CD14-positive monocyte (primary cell): ENCODE data around the gene EFHC2. TPM values are rescaled to one million over a fixed set of nuclear protein-coding genes. Genes with fewer than 3 reads are reported as not detected.
"Not testable (repeated sequence)": the region's sequence is repeated elsewhere in the genome, so short reads cannot be mapped to it uniquely, and the experiment has no call there.

Experiments used
- DNase-seq, 3 donors: peaks; one replicate each; pipeline ENCODE4 v3.0.0-alpha.2; 2011 to 2022
- H2AFZ ChIP-seq: 2 replicates; pipeline ENCODE4 v1.6.0; 2012; ENCODE audit warnings: mild to moderate bottlenecking, low read depth, low read length, inconsistent platforms; ENCODE audit not compliant: insufficient read depth, poor library complexity, severe bottlenecking
- H3K27ac ChIP-seq, 2 donors: 1 replicate in 1 of 2; 2 replicates in 1 of 2; pipeline ENCODE4 v1.5.1; 2012 to 2013; ENCODE audit warnings: low read length in 2 of 2, control low read depth in 1 of 2, inconsistent platforms in 1 of 2, low read depth in 1 of 2, mild to moderate bottlenecking in 1 of 2
- H3K27me3 ChIP-seq, 2 donors: one replicate each; pipeline versions ENCODE4 v1.6.0 to v1.6.1; 2011 to 2013; ENCODE audit warnings: low read length in 2 of 2; ENCODE audit not compliant: control insufficient read depth in 2 of 2, insufficient read depth in 2 of 2
- H3K36me3 ChIP-seq, 2 donors: replicated peaks in 1 of 2; 1 replicate in 1 of 2; 2 replicates in 1 of 2; pipeline versions ENCODE4 v1.5.1 to v1.6.1; 2012 to 2013; ENCODE audit warnings: low read length in 2 of 2, control low read depth in 1 of 2, inconsistent platforms in 1 of 2, mild to moderate bottlenecking in 1 of 2; ENCODE audit not compliant: insufficient read depth in 2 of 2, control insufficient read depth in 1 of 2
- H3K4me1 ChIP-seq, 2 donors: 1 replicate in 1 of 2; 2 replicates in 1 of 2; pipeline versions ENCODE4 v1.5.1 to v1.6.1; 2012 to 2013; ENCODE audit warnings: low read length in 2 of 2, control low read depth in 1 of 2, inconsistent platforms in 1 of 2, mild to moderate bottlenecking in 1 of 2, moderate library complexity in 1 of 2; ENCODE audit not compliant: insufficient read depth in 2 of 2, control insufficient read depth in 1 of 2
- H3K4me2 ChIP-seq: replicated peaks from 2 replicates; pipeline ENCODE3; 2012; ENCODE audit warnings: low read length, moderate library complexity, mild to moderate bottlenecking; ENCODE audit not compliant: poor library complexity, severe bottlenecking; ENCODE audit errors: extremely low read depth
- H3K4me3 ChIP-seq, 3 experiments: fragments of 200-600 bp in 1 of 3; sonication (generic) in 1 of 3; replicated peaks in 1 of 3; 1 replicate in 2 of 3; 2 replicates in 1 of 3; pipeline ENCODE4 v1.5.1; 2011 to 2013; ENCODE audit warnings: low read length in 3 of 3, mild to moderate bottlenecking in 3 of 3, control low read depth in 2 of 3, low read depth in 2 of 3, inconsistent platforms in 1 of 3, moderate library complexity in 1 of 3
- H3K79me2 ChIP-seq: 2 replicates; pipeline ENCODE4 v1.6.0; 2012; ENCODE audit warnings: mild to moderate bottlenecking, control low read depth, inconsistent platforms, low read length, moderate library complexity; ENCODE audit not compliant: insufficient read depth
- H3K9ac ChIP-seq: 2 replicates; pipeline ENCODE4 v1.6.0; 2017; ENCODE audit warnings: low read length, mild to moderate bottlenecking; ENCODE audit not compliant: insufficient read depth, poor library complexity, severe bottlenecking
- H3K9me3 ChIP-seq, 2 donors: replicated peaks in 1 of 2; 1 replicate in 1 of 2; 2 replicates in 1 of 2; pipeline versions ENCODE4 v1.5.1 to v1.6.1; 2012 to 2013; ENCODE audit warnings: low read length in 2 of 2, control low read depth in 1 of 2; ENCODE audit not compliant: control insufficient read depth in 1 of 2, insufficient read depth in 1 of 2
- H4K20me1 ChIP-seq: 2 replicates; pipeline ENCODE4 v1.6.0; 2012; ENCODE audit warnings: mild to moderate bottlenecking, low read length, control low read depth, moderate library complexity; ENCODE audit not compliant: insufficient read depth
- H3K27ac Mint-ChIP-seq, 7 donors: one replicate each; pipeline ENCODE4 v1.8.0; 2020; ENCODE audit warnings: mild to moderate bottlenecking in 7 of 7, mixed read lengths in 7 of 7, moderate library complexity in 6 of 7, inconsistent platforms in 2 of 7
- H3K27me3 Mint-ChIP-seq, 3 donors: one replicate each; pipeline ENCODE4 v1.8.0; 2021 to 2022; ENCODE audit warnings: low read depth in 3 of 3, mild to moderate bottlenecking in 3 of 3, mixed read lengths in 3 of 3, moderate library complexity in 3 of 3, inconsistent platforms in 1 of 3
- H3K36me3 Mint-ChIP-seq, 2 donors: one replicate each; pipeline ENCODE4 v1.8.0; 2020; ENCODE audit warnings: mixed read lengths in 2 of 2, inconsistent platforms in 1 of 2, mild to moderate bottlenecking in 1 of 2
- H3K4me1 Mint-ChIP-seq: one replicate; pipeline ENCODE4 v1.8.0; 2020; ENCODE audit warnings: mild to moderate bottlenecking, mixed read lengths
- H3K4me3 Mint-ChIP-seq, 2 donors: one replicate each; pipeline ENCODE4 v1.8.0; 2020; ENCODE audit warnings: mild to moderate bottlenecking in 2 of 2, mixed read lengths in 2 of 2, moderate library complexity in 1 of 2
- H3K9me3 Mint-ChIP-seq, 7 donors: one replicate each; pipeline ENCODE4 v1.8.0; 2020 to 2022; ENCODE audit warnings: mixed read lengths in 7 of 7, mild to moderate bottlenecking in 6 of 7, moderate library complexity in 6 of 7, inconsistent platforms in 2 of 7
- CTCF ChIP-seq: fragments of 200-600 bp; IDR thresholded peaks from one replicate; pipeline ENCODE4 v1.8.0; 2022; ENCODE audit warnings: antibody characterized with exemption, mild to moderate bottlenecking
- WGBS: methylation state at CpG from one replicate; pipeline ENCODE4 v1.1.5; 2013; ENCODE audit warnings: missing lambda C conversion rate; ENCODE audit not compliant: insufficient coverage; 5-methylcytosine and 5-hydroxymethylcytosine counted together
- intact Hi-C, 2 donors: fragments of 100-400 bp; cut with micrococcal nuclease; formaldehyde crosslinking; loops; one replicate each; pipeline versions ENCODE4 v1.15.0 to v1.15.1; 2023
- polyA plus RNA-seq, 3 donors: library from polyadenylated mRNA; depleted of rRNA in 1 of 3; unstranded in 2 of 3; stranded (reverse) in 1 of 3; fragments of 300-500 nt in 2 of 3; fragments of >200 nt in 1 of 3; fragmentation: Illumina TruSeq in 2 of 3; gene quantifications; 1 replicate in 2 of 3; 2 replicates in 1 of 3; pipeline ENCODE4 v1.2.3, GENCODE V29; 2012 to 2021

Gene EFHC2
- polyA plus RNA-seq, 3 donors: 0.05 to 0.22 TPM; not detected in 1

GRCh38 chrX:44189116-44189515, 154.4 kb downstream of the EFHC2 start:
- peak; percentile 6 to 18 (median 8) for DNase-seq
- intact Hi-C loops: no loop called here
- H3K4me3 Mint-ChIP-seq: peak overlapping the region in 1 of 2 donors; percentile 11
- no CpG with 5 or more reads among the region's 2 CpGs for WGBS
- Histone ChIP-seq H3K79me2 (no peaks in the 10 kb centered on the region), H3K4me1 (peaks cover 8 to 12% of the 10 kb centered on the region in 2 donors), H3K4me3 (no peak overlapping the region), H3K36me3 (no peaks in the 10 kb centered on the region), H2AFZ (no peak overlapping the region), H3K9ac (no peak overlapping the region), H3K27ac (no peak overlapping the region), H3K27me3 (peaks cover 0 to 4% of the 10 kb centered on the region in 2 donors), H3K4me2 (peak overlapping the region; percentile 3), H3K9me3 (no peaks in the 10 kb centered on the region), H4K20me1 (no peaks in the 10 kb centered on the region)
- peak overlapping the region in 1 of 7 donors; percentile 26 for H3K27ac Mint-ChIP-seq
- H3K27me3 Mint-ChIP-seq: peaks cover 2 to 10% (median 3%) of the 10 kb centered on the region in 3 donors
- H3K9me3 Mint-ChIP-seq: peaks cover 0 to 5% (median 0%) of the 10 kb centered on the region in 7 donors
- no peaks in the 10 kb centered on the region for H3K36me3 Mint-ChIP-seq
- no peak for TF ChIP-seq CTCF
- H3K4me1 Mint-ChIP-seq: peaks cover 18% of the 10 kb centered on the region

GRCh38 chrX:44187915-44188314, 155.6 kb downstream of the EFHC2 start:
- H3K27ac ChIP-seq, H3K4me2 ChIP-seq, H3K9me3 Mint-ChIP-seq, H3K27ac Mint-ChIP-seq, H3K4me3 ChIP-seq, H3K4me3 Mint-ChIP-seq, H3K79me2 ChIP-seq, H3K36me3 Mint-ChIP-seq, DNase-seq, H2AFZ ChIP-seq, H3K9ac ChIP-seq, H3K27me3 ChIP-seq, H3K36me3 ChIP-seq, H4K20me1 ChIP-seq, H3K9me3 ChIP-seq, intact Hi-C loops: not testable (repeated sequence)
- Mint-ChIP-seq H3K4me1 (peaks cover 22% of the 10 kb centered on the region), H3K27me3 (peaks cover 0 to 11% (median 1%) of the 10 kb centered on the region in 3 donors)
- no CpG with 5 or more reads among the region's 5 CpGs for WGBS
- peaks cover 8 to 12% of the 10 kb centered on the region in 2 donors for H3K4me1 ChIP-seq
